Measurements from ENCODE around the gene MYO1D.
A peak's percentile ranks its signal among the peaks of the same experiment; 100 is the strongest.

MYO1D gene

GRCh38 chr17:32503251-32504165, 373.4 kb downstream of the MYO1D start:
- no peak for DNase-seq (ENCODE audit: low spot score)

GRCh38 chr17:32502710-32503109, 374.2 kb downstream of the MYO1D start:
- no peak for DNase-seq (ENCODE audit: low spot score)

DNA sequence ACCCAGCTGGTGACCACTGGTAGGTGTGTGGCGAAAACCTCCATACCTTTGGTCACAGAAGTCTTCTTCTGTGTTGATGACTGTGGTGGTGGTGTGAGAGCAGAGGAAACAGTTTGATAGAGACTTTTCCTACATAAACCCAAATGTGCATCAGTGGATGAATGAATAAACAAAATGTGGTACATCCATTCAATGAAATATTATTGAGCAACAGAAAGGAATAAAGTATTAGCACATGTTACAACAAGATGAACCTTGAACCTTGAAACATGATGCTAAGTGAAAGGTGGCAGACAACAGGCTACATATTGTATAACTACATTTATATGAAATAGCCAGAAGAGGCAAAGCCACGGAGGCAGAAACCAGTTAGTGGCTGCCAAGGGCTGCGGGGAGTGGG, 374.9 kb downstream of the MYO1D start:
- DNase-seq (ENCODE audit: low spot score), result no peak

- DNase-seq (ENCODE audit: low spot score), result no peak
Observed at GRCh38 chr17:32498391-32498790, 378.5 kb downstream of the MYO1D start.

DNA sequence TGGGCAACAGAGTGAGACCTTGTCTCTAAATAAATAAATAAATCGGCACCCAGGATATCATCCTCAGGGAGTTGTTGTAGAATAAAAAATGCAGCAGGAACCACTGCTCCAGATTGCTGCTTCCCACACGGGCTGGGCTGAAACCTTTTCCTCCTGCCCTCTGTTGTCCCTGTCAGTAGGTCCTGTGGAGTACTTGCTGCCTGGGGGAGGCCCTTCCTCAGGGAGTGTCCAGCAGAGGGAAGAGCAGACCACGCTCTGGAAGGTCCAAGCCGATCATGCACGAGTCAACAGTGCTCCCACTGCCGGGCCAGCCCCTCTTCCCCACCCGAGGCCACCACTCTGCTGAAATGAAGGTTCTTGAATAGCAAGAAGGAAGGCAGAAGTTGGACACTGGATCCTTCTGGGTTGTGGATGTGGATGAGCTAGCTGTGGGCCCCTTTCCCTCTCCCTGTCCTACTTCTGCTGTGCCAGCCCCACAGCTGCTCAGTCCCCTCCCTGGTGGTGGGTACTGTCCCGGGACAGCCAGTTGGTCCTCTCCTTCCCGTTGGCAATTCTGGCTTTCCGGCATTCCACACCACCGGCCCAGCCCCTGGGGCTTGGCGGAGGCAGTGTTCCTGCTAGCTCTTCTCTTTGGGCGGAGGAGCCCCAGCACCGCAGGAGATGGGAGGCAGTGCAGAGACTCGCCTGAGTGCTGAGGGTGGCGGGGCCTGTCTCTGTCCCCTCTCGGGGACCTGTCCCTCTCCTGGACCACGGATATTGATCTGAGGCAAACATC, 379.3 kb downstream of the MYO1D start:
- DNase-seq (ENCODE audit: low spot score), result peak; percentile 31

DNA sequence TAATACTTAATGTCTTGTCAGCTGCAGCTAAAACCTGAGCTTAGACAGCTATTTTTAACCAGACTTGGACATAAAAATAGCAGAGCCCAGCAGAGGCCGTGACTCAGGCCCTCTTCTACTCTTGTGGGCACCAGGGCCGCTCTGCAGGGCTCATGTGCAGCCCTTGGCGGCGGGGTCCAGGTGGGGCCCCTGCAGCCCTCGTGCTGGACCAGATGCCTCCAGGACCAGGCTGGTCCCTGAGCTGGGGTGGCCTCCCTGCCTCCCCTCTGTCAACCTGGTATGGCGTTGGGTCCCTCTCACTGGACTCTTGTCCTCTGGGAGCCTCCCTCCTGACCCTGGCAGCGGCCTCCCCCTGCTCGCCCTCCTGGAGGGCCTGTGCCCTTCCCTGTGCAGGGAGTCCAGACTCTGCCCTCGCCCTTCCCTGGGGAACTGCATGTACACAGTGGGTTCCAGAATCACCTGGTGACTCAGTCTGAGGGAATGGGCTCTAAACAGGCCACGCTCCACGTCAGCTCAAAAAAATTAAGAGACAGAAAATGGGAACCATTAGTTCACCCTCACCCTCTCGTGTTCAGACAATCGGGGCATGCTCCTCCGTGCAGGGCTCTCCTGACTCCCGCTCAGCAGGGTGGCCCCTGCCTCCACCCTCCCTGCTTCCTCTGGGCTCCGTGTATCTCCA, 380.4 kb downstream of the MYO1D start:
- peak; percentile 64 for DNase-seq (ENCODE audit: low spot score)

DNA sequence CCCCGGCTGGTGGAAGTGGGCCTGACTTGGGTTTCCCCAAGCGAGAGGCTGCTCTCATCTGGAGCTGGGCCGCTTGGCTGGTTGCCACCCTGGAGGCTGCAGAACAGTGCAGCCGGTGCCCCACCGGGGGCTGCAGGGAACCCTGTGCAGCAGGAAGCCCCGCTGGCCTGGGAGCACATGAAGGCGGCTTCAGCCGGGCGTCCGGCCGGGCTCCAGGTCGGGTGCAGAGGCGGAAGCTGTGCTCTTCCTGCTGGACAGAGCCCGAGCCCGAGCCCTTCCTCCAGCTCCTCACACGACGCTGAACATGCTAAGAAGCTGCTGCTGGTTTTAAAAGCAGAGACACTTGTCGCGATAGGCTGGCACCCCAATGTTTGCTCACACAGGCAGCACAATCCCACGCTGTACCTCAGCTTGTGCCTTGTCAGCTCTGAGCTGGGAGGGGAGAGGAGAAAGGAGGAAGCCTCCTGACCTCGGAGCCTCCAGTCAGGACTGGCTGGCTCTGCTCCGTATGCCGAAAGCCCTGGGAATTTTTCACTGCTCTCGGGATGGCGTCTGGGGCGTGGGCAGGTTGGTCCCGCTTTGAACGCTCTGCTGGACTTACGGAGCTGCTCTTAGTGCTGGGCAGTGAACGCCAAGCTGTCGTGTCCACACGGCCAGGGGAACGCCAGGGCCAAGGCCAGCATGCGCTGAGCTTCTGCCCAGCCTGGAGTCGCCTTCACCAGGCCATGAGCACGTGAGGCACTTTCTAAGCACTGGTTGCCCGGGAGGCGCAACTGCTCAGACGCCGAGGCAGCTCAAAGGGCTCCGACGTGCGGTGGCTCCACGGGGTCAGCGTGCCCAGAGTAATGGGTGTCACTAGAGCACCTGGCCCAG, 381.3 kb downstream of the MYO1D start:
- DNase-seq (ENCODE audit: low spot score), result peak; percentile 29

GRCh38 chr17:32494621-32495358, 382.1 kb downstream of the MYO1D start:
- DNase-seq (ENCODE audit: low spot score), result no peak

- DNase-seq (ENCODE audit: low spot score), result no peak
Observed at GRCh38 chr17:32493976-32494513, 382.9 kb downstream of the MYO1D start.

DNA sequence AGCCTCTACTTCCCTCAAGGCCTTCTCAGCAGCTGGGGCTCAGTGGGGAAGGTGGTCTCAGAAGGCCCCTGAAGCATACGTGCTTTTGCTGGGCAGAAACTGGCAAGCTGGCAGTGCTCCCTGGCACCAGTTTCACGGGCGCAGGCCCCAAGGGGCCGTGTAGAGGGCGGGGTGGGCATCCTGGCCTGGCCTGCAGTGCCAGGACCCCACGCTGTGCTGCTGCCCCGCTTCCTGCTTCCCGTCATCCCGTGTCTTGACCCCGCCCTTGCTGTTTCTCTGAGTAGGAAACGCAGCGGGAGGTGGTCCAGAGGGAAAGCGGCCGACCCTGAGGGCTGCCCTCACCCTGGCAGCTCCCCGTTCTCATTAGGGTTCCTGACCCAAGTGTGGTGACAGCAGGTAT, 383.4 kb downstream of the MYO1D start:
- no peak for DNase-seq (ENCODE audit: low spot score)

DNA sequence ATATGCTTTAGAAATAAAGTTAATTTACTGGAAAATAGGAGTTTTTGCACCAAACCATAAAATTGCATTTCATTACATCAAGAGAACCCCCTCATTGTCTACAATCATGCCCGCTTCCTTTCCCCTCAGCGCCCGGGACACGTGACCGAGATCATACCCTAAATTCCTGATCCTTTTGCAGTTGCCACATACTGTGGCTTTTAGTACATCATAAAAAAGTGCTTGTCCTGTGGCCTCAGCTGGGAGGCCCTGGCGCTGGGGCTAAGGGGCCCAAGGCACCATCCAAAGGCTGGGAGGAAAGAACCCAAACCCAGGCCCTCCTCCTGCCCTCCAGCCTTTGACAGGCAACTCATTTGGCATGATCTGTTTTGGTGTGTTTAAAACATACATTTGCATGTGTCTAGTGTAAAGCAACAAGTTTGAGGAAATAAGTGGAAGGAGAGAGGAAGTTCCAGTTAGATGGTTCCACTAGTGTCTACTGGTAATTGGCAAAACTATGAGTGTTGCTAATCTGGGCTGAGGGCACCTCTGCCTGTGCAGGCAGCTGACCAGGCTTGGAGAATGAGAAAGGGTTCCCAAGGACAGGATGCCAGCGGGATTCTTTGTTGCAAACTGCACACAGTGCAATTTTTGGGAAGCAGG, 384.2 kb downstream of the MYO1D start:
- no peak for DNase-seq (ENCODE audit: low spot score)

DNA sequence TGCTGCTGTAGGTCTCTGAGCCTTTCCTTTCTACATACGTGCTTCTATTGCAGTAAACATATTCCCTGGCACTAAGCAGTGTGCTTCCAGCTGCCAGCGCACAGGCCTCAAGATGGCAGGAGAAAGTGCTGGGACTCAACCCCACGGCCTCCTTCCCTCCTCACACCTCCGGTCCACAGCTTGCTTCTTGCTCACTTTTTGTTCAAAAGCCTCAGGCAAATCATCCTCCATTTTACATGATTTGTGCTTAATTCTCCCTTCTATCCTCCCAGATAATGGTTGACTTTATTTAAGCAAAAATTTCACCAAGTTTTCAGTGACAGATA, 384.7 kb downstream of the MYO1D start:
- DNase-seq (ENCODE audit: low spot score), result no peak

DNA sequence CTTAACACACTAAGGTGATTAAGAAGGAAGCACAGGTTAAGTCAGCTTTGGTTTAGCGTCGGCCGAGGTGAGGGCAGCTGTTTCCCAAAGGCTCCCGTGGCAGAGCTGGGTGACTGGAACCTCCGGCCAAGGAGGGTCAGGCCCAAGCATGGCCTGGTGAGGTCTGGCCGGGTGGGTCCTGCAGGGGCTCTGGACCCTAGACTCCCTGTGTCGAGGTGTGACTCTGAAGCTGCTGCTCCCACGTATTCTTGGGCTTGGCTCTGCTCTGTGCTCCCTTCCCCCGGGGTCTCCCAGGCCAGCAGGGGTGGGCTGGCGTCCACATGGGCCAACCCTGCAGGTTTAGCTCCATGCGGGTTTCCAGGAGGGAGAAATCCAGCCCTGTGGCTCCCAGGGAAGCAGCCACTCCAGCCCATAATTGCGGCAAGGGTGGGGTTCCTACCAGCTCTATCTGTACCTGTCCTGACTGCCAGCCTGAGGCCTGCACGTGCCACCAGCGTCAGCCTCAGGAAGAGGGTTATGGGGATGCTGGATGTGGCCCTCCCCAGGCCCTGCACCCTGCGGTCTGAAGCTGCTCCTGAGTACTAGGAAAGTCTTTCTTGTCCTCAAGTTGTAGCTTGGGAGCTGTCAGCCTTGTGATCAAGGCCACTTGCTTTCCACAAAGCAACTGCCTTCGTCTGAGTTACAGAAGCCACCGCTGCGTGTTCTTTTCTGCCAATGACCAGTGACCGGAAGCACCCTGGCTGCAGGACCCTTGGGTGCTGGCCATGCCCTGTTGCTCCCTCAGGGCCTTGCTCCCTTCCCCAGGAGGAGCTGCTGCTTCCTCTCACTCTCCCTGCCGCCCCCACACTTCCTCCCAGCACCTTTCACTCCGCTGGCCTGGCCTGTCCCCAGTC, 385.3 kb downstream of the MYO1D start:
- no peak for DNase-seq (ENCODE audit: low spot score)

- DNase-seq (ENCODE audit: low spot score), result no peak
Observed at GRCh38 chr17:32490101-32490482, 386.8 kb downstream of the MYO1D start.

GRCh38 chr17:32489320-32490100, 387.4 kb downstream of the MYO1D start:
- DNase-seq (ENCODE audit: low spot score), result no peak

DNA sequence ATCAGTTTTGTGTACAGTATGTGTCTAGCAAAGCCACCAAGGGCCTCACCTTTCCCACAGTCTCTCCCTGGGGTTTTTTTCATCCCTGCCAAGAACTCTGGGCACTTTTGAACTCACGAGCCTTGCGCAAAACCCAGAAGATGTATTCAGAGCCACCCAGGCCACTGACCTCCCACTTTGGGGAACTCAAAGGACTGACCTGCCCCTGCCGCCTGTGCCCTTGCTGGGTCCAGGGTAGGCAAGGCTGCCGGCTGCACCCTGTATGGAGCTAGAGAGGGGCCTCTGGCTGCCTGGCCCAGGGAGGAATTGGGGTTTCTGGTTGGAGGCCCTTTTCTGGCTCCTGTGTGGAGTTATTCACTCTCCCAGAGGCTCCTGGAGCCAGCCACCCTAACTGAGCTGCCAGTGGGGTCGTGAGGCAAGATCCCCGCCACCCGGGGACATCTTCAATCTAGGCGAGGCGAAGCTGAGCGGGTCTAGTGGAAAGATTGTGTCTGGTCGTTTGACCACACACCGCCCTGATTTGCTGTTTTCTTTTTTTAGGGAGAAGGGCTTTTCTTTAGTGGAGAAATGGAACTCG, 388.2 kb downstream of the MYO1D start:
- DNase-seq (ENCODE audit: low spot score), result no peak

GRCh38 chr17:32488177-32488542, 388.8 kb downstream of the MYO1D start:
- DNase-seq (ENCODE audit: low spot score), result no peak
